DMS153 treated with DMSO at 0.1 percent for 48 hours (cell line): ENCODE measurements around the gene LRCOL1.
"Not testable (repeated sequence)": the region's sequence is repeated elsewhere in the genome, so short reads cannot be mapped to it uniquely, and the experiment has no call there.

Experiments
- DNase-seq: peaks from one replicate; lab custom pipeline; 2025; ENCODE audit not compliant: unreplicated experiment; lab: John Stamatoyannopoulos, UW

The LRCOL1 gene

DNA sequence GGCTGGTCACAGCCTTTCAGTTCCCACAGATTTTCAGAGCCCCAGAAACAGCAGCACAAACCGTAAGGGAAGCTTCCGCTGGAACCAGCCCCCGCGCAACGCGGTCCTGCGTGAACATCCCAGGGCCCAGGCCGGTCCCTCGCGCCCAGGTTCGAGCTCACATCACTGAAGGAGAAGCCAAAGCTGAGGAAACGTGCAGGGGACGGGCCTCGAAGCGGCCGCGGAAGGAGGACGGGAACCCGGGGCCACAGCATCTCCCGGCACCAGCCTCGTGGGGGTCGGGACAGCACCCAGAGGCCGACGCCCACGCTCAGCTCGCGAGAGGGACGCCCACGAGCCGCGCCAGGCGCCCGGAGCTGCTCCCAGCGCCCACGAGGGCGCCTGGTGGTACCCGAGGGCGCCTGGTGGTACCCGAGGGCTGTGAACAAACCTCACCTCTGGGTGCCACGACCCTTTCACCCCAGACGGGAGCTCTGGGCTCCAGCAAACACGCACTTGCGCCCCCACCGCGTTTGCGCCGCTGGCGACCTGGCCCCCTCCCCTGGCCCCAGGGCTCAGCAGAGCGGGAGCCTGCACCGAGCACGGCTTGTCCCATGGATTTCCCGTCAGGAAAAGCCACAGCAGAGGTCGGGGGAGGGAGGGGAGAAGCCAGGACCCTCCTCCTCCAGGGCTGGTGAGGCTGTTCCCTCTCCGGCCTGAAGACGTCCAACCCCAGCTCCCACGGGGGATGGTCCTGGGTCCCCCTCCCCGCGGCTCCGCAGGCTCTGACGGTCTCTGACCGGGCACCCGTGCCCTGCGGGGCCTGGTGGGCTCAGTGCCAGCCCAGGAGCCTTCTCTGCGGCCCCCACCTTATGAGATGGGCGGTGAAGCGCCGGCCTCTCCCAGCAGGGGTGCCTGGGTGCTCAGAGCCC is 6.9 kb downstream of the LRCOL1 start:
- no peak for DNase-seq

DNA sequence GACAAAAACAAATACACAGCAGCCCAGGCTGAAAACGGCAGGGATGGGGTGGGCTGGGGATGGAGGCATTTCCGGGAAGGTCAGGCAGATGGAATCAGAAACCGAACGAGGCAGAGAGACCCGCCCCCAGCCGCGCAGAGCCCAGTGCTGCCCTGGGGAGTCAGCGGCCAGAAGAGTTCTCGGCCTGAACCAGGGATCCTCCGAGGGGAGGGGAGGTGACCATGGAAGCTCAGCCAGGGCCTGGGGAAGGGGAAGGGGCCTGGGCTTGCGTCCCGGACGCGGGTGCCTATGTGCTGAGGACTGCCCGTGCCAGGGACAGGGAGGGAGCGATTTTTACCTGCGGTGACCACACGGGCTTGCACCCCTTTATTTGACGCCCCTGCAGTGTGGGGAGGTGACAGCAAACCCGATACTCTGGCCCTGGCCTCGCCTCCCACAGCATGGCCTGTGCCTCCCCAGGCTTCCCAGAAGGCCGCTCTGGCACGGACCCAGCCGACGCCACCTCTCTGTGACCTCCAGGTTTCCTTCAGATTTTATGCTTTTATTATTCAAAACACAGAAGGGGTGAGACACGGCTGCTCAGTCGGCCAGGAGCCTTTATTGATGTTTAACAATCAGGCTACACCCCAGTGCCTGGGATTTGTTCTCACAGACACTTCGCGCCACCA is 7.7 kb downstream of the LRCOL1 start:
- no peak for DNase-seq

DNA sequence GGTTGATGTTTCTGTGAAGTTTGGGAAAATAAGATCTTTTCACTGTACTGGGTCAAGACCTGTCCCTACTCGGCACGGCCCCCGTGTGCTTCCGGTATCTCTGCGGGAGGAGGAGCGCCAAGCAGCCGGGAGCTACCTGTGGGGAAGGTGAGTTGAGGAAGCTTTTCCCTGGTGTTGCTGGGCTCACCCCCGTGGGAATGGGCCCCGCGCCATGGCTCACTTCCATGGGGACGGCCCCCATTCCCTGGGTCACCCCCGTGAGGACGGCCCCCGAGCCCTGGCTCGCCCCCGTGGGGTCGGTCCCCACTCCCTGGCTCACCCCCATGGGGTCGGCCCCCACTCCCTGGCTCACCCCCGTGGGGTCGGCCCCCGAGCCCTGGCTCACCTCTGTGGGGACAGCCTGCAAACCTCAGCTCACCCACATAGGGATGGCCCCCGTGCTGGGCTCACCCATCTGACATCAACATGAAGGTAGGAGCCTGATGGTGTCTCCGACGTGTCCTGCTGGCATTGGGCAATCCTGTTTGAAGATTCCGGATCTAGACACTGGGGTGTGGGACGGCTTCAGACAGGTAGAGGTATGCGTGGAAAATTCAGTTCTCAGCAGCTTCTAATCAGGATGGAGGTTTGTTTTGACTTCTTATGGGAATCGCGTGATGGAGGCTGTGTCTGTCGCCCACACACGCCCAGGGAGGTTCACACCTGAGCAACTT is 9.1 kb downstream of the LRCOL1 start:
- no peak for DNase-seq

DNA sequence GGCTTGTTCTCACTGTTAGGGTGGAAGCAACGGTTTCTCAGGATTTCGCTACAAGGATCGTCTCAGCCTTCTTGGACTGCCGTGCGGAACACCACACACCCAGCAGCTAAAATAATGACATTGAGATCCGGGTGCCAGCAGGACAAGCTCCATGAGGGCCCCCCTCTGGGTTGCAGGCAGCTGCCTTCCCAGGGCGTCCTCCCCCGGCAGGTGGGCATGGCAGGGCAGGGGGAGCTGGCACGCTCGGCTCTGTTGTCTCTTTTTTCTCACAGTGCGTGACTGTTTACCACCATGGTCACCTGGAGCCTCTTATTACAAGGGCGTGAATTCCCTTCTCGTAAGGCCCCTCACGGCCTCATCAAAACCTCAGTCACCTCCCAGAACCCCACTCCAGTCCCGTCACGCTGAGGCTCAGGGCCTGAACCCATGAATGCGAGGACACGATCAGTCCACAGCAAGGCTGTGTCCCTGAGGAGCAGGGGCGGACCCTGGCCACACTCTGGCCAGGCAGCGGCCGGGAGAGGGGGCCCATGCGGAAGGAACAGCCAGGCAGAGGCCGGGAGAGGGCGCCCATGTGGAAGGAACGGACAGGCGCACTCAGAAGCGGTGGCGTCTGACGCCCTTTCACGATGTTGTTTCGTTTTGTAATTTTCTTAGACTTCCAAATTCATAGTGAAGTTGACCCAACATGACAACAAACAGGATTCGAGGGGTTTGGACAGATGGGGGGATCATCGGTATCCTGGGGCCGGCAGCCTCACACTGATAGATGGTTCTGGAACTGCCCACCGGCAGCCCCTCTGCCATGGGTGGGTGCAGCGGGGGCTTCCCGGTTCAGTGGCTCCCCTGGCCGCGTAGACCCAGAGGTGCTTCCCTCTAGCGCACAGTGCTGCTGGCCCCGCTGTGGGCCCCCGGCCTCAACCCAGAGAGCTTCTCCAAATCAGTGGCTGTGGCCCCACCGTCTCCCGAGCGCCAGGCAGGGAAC is 10.0 kb downstream of the LRCOL1 start:
- DNase-seq, result peak; percentile 62

DNA sequence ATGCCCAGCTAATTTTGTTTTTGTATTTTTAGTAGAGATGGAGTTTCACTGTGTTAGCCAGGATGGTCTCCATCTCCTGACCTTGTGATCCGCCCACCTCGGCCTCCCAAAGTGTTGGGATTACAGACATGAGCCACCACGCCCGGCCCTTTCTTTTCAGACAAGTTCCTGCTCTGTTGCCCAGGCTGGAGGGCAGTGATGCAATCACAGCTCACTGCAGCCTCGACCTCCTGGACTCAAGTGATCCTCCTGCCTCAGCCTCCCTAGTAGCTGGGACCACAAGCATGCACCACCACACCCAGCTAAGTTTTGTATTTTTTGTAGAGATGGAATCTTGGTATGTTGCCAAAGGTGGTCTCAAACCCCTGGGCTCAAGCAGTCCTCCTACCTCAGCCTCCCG is 10.9 kb downstream of the LRCOL1 start:
- not testable (repeated sequence) for DNase-seq

DNA sequence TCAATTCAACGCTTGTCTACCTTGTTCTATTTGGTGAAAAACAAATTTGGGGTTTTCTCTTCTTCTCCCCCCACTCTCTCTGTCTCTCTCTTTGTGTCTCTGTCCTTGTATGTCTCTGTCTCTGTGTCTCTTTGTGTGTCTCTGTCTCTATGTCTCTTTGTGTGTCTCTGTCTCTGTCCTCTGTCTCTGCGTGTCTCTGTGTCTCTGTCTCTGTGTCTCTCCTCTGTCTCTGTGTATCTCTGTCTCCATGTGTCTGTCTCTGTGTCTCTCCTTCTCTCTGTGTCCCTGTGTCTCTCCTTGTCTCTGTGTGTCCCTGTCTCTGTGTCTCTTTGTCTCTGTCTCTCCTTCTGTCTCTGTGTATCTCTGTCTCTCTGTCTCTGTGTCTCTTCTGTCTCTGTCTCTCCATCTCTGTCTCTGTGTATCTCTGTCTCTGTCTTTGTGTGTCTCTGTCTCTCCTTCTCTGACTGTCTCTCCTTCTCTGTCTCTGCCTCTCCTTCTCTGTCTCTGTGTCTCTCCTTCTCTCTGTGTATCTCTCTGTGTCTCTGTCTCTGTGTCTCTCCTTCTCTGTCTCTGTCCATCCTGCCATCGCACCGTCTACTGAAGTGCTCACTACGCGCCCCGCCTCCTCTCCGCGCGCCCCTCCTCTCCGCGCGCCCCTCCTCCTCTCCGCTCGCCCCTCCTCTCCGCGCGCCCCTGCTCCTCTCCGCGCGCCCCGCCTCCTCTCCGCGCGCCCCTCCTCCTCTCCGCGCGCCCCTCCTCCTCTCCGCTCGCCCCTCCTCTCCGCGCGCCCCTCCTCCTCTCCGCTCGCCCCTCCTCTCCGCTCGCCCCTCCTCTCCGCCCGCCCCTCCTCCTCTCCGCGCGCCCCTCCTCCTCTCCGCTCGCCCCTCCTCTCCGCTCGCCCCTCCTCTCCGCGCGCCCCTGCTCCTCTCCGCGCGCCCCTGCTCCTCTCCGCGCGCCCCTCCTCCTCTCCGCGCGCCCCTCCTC is 12.8 kb downstream of the LRCOL1 start:
- DNase-seq, result no peak

DNA sequence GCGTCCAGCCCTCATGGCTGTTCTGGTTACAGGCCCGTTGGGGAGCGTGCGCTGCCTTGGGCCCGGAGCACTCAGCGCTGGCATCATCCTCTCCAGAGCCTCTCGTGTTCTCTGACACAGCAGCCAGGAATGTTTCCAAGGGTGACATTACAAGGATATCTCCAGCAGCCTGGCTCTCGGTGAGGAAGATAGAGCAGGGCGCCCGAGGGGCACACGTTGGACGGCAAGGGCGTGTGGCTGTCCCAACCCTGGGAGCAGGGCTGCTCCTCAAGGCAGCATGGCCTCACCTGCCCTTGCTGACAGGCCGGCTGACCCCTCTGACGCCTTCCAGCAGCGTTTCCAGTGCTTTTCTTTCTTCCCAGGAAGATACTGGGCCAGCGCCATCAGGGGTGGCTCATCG is 14.4 kb downstream of the LRCOL1 start:
- DNase-seq, result no peak

DNA sequence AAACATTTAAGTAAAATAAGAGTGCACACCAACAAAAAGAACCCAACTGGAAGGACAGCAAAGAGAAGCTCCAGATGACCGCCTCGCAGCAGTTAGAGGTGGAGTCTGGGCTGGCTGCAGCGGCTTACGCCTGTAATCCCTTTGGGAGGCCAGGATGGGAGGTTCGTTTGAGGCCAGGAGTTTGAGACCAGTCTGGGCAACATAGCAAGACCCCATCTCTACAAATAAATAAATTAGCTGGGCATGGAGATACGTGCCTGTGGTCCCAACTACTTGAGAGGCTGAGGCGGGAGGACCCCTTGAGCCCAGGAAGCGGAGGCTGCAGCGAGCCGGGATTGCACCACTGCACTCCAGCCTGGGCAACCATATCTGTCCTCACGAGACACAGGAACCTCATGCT is 15.2 kb downstream of the LRCOL1 start:
- no peak for DNase-seq

DNA sequence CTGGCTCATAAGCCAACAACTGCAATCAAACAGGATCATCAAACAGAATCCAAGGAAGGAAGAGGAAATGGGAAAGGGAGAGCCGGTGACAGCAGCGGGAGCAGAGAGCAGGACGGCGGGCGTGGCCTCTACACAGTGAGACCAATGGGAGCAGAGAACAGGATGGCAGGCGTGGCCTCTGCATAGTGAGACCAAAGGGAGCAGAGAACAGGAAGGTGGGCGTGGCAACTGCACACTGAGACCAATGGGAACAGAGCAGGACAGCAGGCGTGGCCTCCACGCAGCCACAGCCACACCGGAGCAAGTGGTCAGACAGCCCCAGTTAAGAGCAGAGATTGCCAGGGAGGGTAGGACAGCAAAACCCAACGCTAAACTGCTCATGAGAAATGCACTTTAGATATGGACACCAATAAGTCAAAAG is 16.4 kb downstream of the LRCOL1 start:
- DNase-seq, result peak; percentile 92

DNA sequence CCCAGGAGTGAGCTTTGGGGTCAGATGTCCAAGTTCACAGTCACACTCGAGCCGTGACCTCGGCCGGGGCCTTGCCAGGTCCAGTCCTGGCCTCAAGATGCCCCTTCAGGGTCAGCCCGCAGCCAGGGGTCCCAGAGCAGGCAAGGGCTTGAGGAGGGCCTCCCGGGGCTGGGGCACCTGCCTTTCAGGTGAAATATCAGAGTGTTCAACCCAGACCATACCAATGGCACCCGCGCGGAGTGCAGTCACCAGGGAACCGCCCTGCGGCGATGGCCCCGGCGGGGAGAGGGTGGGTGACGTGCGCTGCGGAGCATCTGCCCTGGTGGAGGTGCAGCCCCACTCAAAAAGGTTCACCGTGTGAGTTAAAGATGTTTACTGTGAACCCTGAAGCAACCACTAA is 16.9 kb downstream of the LRCOL1 start:
- no peak for DNase-seq

DNA sequence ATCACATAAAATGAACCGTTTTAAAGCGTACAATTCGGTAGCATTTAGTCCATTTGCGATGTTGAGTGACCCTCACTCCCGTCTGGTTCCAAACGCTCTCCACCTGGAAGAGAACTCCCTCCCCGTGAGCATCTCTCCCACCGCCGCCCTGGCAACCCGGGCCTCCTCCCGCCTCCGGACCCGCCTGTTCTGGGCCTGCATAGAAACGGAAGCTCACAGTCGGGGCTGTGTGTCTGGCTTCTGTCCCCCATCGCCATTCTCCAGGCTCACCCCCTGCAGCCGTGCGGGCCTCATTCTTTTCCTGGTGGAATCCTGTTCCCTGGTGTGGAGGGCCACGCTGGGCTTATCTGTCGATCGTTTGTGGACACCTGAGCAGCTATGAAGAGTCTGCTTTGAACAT is 17.3 kb downstream of the LRCOL1 start:
- no peak for DNase-seq

DNA sequence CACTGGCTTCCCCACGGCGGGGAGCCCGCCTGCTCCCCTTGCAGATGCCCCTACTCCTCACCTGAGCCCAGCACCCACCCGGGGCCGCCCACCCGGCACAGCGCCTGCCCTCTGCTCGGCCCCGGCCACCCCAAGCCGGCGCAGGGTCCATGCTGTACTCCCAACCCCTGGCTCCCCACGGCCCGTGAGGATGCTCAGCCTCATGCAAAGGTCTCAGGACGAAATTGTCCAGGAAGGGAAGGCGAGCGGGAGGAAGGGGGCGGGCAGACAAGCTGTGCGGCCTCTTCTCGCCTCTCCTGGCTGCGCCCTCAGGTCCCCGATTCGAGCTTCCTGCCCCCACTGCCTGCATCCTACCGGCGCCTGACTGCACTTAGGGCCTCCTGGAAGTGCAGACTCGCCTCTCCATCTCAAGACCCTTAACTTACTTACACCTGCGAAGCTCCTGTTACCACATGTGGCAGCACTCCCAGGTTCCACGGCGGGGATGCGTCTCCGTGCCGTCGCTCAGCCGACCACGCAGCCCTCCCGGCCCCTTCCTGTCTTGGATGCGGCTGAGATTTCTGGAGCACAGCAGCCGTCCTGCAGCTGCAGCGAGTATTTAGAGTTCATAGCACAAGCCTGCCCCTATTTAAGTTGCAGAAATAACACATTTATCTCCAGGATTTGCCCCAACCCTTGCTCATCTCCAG is 18.0 kb downstream of the LRCOL1 start:
- DNase-seq, result no peak

DNA sequence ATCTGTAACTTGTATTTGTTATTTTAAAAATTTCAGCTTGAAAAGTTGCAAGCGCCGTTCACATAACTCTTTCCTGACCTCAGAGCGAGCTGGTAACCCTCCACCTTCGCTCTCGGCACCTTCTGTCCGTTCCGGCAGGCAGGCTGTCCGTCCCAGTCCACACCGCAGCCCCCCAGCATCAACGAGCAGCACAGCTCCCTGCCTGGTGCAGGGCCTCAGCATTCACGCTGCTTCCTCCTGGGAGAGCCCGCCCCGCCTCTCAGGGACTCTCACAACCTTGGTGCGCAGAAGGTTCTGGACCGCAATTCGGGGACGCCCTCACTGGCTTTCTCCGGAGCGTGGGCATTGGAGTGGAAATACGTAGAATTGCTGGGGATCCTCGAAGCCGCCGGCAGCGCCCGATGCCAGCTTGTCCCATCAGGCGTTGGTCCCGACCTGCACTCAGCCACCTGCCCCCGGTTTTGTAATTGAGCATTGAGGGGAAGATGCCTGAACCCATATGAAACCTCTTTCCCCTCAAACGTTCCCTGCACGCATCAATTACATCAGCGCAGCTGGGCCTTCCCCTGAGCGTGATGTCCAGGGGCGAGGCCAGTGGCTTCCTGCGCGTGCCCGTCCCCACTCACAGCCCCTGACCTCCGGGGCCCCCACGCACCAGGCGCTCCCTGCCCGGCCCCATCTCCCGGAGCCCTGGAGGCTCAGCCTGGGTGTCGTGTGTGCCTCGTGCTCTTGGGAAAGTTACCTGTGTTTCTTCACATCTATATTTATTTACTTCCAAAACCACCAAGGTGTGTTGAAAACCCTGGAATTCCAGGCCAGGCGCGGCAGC is 19.1 kb downstream of the LRCOL1 start:
- DNase-seq, result no peak

DNA sequence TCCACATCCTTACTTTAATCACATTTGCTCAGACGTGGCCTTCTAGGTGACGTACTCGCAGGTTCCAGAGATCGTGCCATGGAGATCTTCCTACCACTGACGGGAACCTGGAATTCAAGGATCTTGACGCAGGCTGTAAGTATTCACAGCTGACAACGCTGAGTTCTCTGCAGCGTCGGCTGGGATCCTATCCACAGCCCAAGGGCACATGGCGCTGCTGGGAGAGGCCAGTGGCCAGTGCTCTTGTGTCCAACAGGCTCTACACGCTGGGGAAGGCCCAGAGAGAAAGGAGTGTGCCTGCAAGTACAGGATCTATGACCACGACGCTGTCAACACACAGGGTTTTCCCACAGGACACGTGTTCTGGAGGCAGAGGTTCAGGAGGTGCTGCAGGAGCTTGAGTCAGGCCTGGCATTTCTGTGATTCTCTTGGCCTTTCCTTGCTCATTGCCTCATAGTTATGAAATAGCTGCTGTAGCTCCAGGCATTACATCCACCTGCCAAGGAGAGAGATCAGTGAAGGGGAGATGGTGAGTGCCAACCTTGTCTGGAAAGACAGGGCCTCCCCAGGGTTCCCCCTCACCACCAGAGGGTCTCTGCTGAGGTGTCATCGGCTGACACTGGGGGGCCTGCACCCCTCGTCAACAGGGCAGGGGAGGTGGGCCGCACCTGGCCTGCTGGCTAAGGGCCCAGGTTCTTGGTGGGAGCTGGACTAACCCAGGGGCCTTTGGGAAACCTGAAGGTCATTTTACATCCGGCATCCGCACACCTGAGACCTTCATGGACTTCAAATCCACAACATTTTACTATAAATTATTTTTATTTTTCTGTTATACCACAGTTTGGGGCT is 21.3 kb downstream of the LRCOL1 start:
- DNase-seq, result no peak

DNA sequence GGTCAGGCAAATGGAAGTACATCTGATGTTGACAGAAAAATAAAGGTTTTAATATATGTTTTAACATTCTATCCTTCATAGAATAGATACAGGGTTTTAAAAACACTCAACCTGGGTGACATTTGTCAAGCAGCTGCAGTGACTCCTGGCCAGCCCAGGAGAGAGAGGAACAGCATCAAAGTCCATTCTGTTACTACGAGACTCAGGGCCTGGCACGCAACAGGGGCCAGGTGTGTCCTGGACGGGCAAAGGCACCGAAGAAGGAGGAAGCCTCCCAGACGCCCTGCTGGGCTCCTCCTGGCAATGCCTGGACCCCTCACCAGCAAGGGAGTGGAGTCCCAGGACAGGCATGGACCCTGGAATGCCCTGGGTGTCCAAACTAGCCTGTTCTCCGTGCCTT is 22.1 kb downstream of the LRCOL1 start:
- no peak for DNase-seq

DNA sequence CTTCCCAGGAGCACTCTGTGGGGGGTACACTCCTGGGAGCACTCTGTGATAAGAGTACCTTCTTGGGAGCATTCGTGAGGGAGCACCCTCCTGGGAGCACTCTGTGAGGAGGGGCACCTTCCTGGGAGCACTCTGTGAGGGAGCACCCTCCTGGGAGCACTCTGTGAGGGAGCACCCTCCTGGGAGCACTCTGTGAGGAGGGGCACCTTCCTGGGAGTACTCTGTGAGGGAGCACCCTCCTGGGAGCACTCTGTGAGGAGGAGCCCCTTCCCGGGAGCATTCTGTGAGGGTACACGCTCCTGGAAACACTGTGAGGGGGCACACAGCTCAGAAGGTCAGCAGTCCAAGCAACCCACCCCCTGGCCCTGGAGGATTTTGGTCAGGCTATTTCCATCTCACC is 22.6 kb downstream of the LRCOL1 start:
- no peak for DNase-seq

DNA sequence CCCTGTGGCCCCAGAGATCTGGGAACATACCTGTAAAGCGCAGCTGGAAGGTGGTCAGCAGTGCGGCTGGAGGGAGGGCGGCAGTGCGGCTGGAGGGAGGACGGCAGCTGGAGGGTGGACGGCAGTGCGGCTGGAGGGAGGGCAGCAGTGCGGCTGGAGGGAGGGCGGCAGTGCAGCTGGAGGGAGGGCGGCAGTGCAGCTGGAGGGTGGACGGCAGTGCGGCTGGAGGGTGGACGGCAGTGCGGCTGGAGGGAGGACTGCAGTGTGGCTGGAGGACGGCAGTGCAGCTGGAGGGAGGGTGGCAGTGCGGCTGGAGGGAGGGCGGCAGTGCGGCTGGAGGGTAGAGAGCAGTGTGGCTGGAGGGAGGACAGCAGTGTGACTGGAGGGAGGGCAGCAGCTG is 23.5 kb downstream of the LRCOL1 start:
- DNase-seq, result no peak
